ENCODE data around the gene EFNA5.

The EFNA5 gene

DNA sequence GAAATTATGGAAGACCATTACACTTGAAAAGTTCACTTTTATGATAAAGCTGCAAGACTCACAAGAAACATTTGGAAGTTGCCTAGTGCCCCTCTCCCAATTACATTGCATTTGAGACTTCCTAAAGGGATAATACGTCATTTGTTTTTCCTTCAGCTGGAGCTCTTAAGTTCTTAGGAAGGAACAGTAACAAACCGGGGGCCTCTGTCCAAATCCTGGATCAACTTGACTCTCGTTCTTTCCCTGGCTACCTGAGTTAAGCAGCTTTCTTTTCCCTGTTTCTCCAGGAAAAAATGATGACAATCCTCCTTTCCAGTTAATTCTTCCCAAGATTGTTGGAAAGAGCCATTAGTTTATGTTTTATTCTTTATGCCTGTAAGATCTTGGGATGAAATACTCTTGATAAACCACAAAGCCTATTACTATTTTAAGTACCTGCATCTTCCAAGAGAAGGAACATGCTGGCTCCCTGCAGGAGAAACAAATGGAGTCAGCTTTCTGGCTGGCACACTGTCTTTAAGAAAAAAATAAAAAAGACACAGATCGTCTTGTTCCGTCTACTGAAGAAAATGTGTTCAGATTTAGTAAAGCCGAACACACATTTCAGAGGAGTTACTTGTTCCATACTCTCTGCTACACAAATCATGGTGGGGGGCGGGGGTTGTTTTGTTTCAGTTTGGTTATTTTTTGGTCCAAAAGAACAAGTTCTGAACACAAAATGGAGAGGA is 297.9 kb downstream of the EFNA5 start:
- TF ChIP-seq, protein P1, sequence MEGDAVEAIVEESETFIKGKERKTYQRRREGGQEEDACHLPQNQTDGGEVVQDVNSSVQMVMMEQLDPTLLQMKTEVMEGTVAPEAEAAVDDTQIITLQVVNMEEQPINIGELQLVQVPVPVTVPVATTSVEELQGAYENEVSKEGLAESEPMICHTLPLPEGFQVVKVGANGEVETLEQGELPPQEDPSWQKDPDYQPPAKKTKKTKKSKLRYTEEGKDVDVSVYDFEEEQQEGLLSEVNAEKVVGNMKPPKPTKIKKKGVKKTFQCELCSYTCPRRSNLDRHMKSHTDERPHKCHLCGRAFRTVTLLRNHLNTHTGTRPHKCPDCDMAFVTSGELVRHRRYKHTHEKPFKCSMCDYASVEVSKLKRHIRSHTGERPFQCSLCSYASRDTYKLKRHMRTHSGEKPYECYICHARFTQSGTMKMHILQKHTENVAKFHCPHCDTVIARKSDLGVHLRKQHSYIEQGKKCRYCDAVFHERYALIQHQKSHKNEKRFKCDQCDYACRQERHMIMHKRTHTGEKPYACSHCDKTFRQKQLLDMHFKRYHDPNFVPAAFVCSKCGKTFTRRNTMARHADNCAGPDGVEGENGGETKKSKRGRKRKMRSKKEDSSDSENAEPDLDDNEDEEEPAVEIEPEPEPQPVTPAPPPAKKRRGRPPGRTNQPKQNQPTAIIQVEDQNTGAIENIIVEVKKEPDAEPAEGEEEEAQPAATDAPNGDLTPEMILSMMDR (IDR thresholded peaks at IDR 0.05; ENCODE audit: low read depth, low read length), result no peak
- DNase-seq (ENCODE audit: low read depth in 2 of 2), result peak; percentile 8 to 32
- H3K4me3 ChIP-seq (replicated peaks in 1 of 2; ENCODE audit: low read depth in 2 of 2, low read length in 2 of 2), result no peak overlapping the region

DNA sequence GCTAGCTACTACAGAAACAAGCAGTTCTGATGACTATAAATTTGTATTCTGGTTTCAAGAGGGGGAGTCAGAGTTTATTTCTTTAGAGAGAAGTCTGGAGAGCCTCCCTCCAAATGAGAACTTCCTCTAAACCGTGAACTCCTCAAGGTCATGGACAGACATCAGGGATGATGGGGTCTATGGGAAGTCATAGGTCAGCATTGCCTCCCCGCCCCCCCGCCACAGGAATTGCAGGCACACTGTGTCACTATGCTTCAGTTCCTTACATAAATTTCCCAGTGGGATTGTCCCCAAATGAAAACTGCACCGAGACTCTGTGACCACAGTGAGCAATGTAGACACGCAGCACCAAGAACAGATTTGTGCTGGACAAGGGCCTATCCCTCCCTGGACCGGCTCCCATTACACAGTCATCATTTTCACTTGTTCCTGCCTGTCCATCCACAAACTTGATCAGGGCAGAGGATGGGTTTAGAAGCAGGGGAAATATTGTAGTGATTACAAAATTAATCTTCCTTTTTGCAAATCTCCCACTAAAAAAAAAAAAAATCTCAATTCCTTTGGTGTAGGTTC is 300.3 kb downstream of the EFNA5 start:
- TF ChIP-seq, protein P1 (IDR thresholded peaks at IDR 0.05; ENCODE audit: low read depth, low read length), result no peak
- H3K4me3 ChIP-seq (replicated peaks in 1 of 2; ENCODE audit: low read depth in 2 of 2, low read length in 2 of 2), result no peak overlapping the region
- peak in 1 of 2 donors; percentile 12 for DNase-seq (ENCODE audit: low read depth in 2 of 2)

DNA sequence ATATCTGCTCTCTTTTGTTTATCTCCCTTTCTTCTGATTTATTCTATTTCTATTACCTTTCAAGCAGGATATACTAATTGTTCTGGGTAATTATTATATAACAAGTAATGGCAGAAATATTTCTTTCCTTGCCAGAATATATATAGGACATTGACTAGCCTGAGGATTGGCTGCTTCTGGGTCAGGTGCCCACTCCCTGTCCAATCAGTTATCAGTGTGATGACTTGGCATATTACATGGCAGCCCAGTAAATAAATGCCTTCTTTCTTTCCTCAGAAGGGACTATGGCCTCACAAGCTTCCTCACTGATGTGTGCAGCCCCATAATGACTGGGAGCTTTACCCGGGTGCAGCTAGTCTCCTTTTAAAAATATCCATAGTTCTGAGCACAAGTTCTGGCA is 301.1 kb downstream of the EFNA5 start:
- TF ChIP-seq, protein P1 (IDR thresholded peaks at IDR 0.05; ENCODE audit: low read depth, low read length), result no peak
- DNase-seq (ENCODE audit: low read depth in 2 of 2), result no peak
- no peak overlapping the region for H3K4me3 ChIP-seq (replicated peaks in 1 of 2; ENCODE audit: low read depth in 2 of 2, low read length in 2 of 2)

DNA sequence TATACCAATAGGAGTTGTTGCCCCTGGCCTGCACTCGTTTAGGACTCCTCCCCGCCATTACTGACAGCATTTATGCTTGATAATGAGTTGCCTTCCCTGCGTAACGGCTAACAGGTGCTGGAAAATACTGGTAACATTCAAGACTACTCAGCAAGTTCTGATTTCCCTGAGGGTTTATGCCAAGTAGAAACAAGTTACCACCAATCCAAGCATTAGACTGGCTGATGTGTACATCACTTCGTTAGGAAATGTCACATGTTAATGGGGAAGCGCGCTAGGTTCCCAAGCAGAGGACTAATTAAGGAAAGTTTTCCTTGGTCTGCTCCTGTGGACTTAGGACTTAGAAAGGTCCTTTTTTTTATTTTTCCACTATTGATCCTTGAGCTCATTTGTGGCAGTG is 302.1 kb downstream of the EFNA5 start:
- H3K4me3 ChIP-seq (replicated peaks in 1 of 2; ENCODE audit: low read depth in 2 of 2, low read length in 2 of 2), result no peak overlapping the region
- no peak for DNase-seq (ENCODE audit: low read depth in 2 of 2)
- TF ChIP-seq, protein P1 (IDR thresholded peaks at IDR 0.05; ENCODE audit: low read depth, low read length), result no peak

DNA sequence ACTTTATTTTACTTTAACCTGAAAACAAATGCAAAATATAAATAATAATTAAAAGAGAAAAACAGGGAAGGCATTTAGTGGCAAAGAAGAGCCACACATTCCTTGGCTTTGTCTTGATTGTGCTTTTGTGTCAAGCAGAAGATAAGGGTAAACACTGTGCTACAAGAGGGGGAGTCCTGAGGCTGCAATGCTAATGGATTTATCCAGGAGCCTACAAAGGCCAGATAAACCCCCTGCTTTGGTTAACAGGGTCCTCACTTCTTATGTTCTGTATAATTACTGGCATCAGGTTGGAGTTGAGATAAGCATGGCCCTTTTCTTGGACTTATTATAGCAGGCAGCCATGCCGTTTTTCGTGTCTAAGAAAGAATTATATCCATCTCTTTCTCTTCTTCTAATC is 302.8 kb downstream of the EFNA5 start:
- no peak for DNase-seq (ENCODE audit: low read depth in 2 of 2)
- no peak overlapping the region for H3K4me3 ChIP-seq (replicated peaks in 1 of 2; ENCODE audit: low read depth in 2 of 2, low read length in 2 of 2)
- TF ChIP-seq, protein P1 (IDR thresholded peaks at IDR 0.05; ENCODE audit: low read depth, low read length), result no peak

DNA sequence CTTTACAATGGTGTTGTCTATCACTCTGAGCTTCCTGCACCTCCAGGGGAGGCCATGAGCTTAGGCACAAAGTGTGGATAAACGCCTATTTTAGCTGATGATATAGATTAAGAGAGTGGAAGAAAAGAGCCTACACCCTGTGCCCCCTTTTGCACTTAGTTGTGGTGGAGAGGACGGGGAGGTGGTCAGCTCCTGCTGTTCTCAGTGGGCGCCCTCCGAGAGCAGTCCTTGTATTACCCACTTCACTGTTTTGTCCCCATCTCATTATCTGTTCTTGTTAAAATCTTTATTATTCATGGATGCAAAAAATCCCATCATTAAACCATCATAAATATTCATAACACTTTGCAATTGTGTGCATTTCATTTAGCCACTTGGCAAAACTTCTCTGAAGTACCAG is 303.3 kb downstream of the EFNA5 start:
- TF ChIP-seq, protein P1 (IDR thresholded peaks at IDR 0.05; ENCODE audit: low read depth, low read length), result no peak
- H3K4me3 ChIP-seq (replicated peaks in 1 of 2; ENCODE audit: low read depth in 2 of 2, low read length in 2 of 2), result no peak overlapping the region
- DNase-seq (ENCODE audit: low read depth in 2 of 2), result no peak
